Measurements from ENCODE around the gene FAM107B. TPM values are rescaled to one million over a fixed set of nuclear protein-coding genes. Genes with fewer than 3 reads are reported as not detected.
A peak's percentile ranks its signal among the peaks of the same experiment; 100 is the strongest.
"Not testable (repeated sequence)": the region's sequence is repeated elsewhere in the genome, so short reads cannot be mapped to it uniquely, and the experiment has no call there.

Gene FAM107B
- total RNA-seq, 1 donor: 17.7 TPM

DNA sequence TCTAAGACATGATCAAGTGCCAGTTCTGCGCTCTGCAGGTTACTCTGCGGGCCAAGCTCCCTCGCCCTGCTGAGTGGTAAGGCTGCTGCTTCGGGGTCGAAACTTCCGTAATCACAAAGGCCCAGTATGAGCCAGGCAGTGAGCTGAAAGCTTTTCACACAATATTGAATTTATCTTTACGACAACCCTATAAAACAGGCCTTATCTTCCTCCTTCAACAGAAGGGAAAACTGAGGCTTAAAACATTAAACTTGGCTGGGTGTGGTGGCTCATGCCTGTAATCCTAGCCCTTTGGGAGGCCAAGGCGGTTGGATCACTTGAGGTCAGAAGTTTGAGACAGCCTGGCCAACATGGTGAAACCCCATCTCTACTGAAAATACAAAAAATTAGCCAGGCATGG, 83.3 kb downstream of the FAM107B start:
- TF ChIP-seq, protein P1, sequence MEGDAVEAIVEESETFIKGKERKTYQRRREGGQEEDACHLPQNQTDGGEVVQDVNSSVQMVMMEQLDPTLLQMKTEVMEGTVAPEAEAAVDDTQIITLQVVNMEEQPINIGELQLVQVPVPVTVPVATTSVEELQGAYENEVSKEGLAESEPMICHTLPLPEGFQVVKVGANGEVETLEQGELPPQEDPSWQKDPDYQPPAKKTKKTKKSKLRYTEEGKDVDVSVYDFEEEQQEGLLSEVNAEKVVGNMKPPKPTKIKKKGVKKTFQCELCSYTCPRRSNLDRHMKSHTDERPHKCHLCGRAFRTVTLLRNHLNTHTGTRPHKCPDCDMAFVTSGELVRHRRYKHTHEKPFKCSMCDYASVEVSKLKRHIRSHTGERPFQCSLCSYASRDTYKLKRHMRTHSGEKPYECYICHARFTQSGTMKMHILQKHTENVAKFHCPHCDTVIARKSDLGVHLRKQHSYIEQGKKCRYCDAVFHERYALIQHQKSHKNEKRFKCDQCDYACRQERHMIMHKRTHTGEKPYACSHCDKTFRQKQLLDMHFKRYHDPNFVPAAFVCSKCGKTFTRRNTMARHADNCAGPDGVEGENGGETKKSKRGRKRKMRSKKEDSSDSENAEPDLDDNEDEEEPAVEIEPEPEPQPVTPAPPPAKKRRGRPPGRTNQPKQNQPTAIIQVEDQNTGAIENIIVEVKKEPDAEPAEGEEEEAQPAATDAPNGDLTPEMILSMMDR (IDR thresholded peaks at IDR 0.05; ENCODE audit: insufficient read depth, low read depth, low read length): no peak
- no peak overlapping the region for H3K4me3 ChIP-seq (ENCODE audit: low read depth, low read length)
- DNase-seq (ENCODE audit: low read depth): peak; percentile 62

DNA sequence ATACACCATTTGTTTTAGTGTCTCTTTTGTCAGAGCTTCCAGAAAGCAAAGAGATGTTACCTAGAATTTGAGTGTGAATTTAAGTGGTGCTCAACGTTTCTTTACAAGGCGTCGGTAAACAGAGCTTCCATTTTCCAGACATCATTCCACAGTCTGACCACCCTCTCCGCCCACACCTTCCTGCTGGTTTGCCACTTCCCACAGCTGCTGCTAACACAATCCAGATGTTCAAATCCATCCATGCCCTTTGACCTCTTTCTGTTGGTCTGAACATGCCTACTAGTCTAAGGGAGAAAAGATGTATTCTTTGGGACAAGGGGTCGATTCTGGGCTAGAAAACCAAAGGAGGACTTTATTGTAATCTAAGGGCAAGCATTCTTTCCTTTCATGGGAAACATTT, 86.1 kb downstream of the FAM107B start:
- H3K4me3 ChIP-seq (ENCODE audit: low read depth, low read length): no peak overlapping the region
- TF ChIP-seq, protein P1 (IDR thresholded peaks at IDR 0.05; ENCODE audit: insufficient read depth, low read depth, low read length): no peak

DNA sequence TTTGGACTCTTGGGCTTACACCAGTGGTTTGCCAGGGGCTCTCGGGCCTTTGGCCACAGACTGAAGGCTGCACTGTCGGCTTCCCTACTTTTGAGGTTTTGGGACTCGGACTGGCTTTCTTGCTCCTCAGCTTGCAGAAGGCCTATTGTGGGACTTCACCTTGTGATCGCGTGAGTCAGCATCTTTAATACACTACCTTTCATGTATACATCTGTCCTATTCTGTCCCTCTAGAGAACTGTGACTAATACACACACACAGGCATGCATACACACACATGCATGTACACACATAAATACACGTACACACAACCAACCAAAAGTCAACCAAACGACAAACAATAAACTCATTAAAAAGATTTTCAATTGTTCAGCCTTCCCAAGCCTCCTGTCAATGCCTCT, 86.5 kb downstream of the FAM107B start:
- DNase-seq (ENCODE audit: low read depth); H3K4me3 ChIP-seq (ENCODE audit: low read depth, low read length): not testable (repeated sequence)

More for the DNA sequence above, 86.1 kb downstream of the FAM107B start:
- peak; percentile 84 for DNase-seq (ENCODE audit: low read depth)

DNA sequence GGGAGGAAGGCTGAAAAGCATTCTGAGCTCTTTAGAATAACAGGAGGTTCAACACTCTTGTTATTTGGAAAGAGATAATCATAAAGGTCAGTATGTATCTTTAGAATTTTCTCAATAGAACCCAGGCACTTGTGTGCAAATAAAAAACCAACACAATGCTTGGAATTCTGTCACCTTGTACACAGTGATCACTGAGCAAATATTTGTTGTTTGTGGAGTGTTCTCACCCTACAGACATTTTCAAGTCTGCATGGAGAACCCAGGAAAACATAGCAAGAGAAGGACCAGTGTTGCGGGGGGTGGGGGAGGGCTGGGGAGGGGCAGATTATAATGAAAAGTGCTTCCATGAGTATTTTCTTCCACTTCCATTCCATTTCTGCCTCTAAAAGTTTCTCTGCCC, 87.4 kb downstream of the FAM107B start:
- TF ChIP-seq, protein P1 (IDR thresholded peaks at IDR 0.05; ENCODE audit: insufficient read depth, low read depth, low read length): no peak
- no peak overlapping the region for H3K4me3 ChIP-seq (ENCODE audit: low read depth, low read length)
- no peak for DNase-seq (ENCODE audit: low read depth)

DNA sequence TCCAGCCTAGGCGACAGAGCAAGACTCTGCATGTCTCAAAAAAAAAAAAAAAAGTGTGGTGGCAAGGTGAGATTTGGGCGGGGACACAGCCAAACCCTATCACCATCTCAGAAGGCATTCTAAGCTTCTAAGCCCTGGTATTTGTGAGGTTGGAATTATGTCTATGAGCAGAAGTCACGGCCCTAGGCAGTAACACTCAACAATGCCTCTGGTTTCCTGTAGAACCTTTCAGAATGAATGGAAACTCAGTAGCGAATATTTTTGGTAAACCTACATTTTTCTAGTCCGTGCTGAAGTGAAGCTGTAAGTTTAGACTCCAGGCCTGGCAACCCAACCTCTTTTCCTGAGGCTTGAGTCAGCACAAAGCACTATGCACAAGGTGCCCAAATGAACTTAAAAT, 88.3 kb downstream of the FAM107B start:
- TF ChIP-seq, protein P1 (IDR thresholded peaks at IDR 0.05; ENCODE audit: insufficient read depth, low read depth, low read length): no peak
- H3K4me3 ChIP-seq (ENCODE audit: low read depth, low read length): no peak overlapping the region
- no peak for DNase-seq (ENCODE audit: low read depth)

DNA sequence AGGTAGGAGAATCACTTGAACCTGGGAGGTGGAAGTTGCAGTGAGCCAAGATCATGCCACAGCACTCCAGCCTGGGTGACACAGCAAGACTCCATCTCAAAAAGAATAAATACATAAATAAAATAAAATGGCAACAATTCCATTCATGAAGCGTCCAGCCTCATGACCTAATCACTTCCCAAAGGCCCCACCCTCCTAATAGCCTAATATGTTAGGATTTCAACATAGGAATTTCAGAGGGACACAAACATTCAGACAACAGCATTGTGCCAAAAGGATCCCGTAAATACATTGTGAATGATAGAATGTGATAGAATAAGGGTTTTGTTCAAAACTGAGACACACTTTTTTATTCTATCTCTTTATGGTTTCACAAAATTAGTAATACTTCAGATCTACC, 90.3 kb downstream of the FAM107B start:
- TF ChIP-seq, protein P1 (IDR thresholded peaks at IDR 0.05; ENCODE audit: insufficient read depth, low read depth, low read length): no peak
- H3K4me3 ChIP-seq (ENCODE audit: low read depth, low read length): no peak overlapping the region
- no peak for DNase-seq (ENCODE audit: low read depth)

DNA sequence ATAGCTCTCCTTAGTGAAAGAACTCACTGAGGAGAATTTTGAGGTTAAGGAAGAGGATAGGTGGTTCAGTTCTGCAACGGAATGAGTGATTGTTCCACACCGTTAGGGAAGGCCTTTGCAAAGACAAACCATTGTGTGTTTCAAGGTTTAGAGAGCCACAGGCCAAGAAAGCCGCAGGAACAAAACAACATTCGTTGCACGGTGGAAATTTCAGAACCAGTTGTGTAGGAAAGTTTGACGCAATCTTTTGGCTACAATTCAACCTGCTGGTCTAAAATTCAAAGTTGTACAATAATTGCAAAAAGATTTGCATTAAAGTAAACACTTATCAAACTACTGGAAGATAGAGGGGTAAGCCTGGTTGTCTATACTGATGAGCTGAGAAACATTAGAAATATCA, 91.4 kb downstream of the FAM107B start:
- no peak for DNase-seq (ENCODE audit: low read depth)
- no peak overlapping the region for H3K4me3 ChIP-seq (ENCODE audit: low read depth, low read length)
- TF ChIP-seq, protein P1 (IDR thresholded peaks at IDR 0.05; ENCODE audit: insufficient read depth, low read depth, low read length): no peak
